Activated gamma-delta T cell treated with anti-CD3 and anti-CD28 coated beads, Interleukin-2, amount 50 U/mL, for 16 hours (primary cell): ENCODE data around the gene USP2.

Experiments
- DNase-seq: peaks from one replicate; pipeline ENCODE4 v3.0.0-alpha.2; 2020; ENCODE audit warnings: low read depth

The USP2 gene

GRCh38 chr11:119376197-119376847 lies 5.2 kb downstream of the USP2 start:
- DNase-seq = no peak

- no peak for DNase-seq
Observed at GRCh38 chr11:119375337-119376196, 5.9 kb downstream of the USP2 start.

- DNase-seq = no peak
Observed at GRCh38 chr11:119374632-119375336, 6.7 kb downstream of the USP2 start.

- no peak for DNase-seq
Observed at GRCh38 chr11:119373921-119374631, 7.4 kb downstream of the USP2 start.

GRCh38 chr11:119373059-119373920 lies 8.2 kb downstream of the USP2 start:
- DNase-seq = no peak

- no peak for DNase-seq
Observed at GRCh38 chr11:119372260-119373058, 9.0 kb downstream of the USP2 start.

GRCh38 chr11:119371778-119372182 lies 9.7 kb downstream of the USP2 start:
- DNase-seq = no peak

GRCh38 chr11:119371067-119371601 lies 10.4 kb downstream of the USP2 start:
- DNase-seq = no peak

GRCh38 chr11:119370486-119371046 lies 10.9 kb downstream of the USP2 start:
- DNase-seq = no peak

- no peak for DNase-seq
Observed at GRCh38 chr11:119369132-119369925, 12.2 kb downstream of the USP2 start.

- no peak for DNase-seq
Observed at GRCh38 chr11:119368121-119369034, 13.1 kb downstream of the USP2 start.

- no peak for DNase-seq
Observed at GRCh38 chr11:119367661-119368120, 13.8 kb downstream of the USP2 start.

- no peak for DNase-seq
Observed at GRCh38 chr11:119366690-119367620, 14.5 kb downstream of the USP2 start.

GRCh38 chr11:119365071-119365591 lies 16.4 kb downstream of the USP2 start:
- no peak for DNase-seq

- peak; percentile 20 for DNase-seq
Observed at GRCh38 chr11:119363851-119364590, 17.5 kb downstream of the USP2 start.
